ENCODE measurements around the gene MDP1.

DNA sequence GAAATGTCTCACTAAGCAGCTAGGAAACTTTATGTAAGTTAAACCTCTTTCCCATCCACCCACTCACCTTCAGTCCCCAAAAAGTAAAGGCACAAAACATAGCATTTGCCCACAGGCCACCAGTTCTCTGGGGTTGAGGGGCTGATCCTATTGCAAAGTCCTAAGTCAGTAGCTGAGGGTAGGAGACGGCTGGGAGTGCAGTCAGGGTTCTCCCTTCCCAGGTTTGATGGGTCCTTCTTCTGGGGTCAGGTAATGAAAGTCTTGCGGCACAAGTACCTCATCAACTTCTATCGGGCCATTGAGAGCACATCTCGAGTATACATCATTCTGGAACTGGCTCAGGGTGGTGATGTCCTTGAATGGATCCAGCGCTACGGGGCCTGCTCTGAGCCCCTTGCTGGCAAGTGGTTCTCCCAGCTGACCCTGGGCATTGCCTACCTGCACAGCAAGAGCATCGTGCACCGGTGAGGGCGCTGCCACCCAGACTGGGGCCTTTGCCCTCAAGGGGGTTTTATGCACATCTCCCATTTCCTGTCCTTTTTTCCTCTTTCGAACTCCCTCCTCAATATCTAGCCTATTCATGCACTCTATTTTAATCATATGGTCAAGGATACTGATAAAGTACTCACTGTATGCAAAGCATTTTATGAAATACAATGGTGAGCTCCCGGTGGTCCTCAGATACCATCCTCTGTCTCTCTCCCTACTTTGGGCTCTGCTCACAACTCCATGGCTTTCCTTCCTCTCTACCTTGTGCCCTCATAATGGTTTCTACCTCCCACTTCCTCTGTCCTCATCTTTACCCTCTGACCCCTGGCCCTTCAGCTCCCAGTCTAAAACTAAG is 9.4 kb downstream of the MDP1 start:
- no peak for TF ChIP-seq SAP30 (IDR thresholded peaks at IDR 0.05; ENCODE audit: insufficient read depth, insufficient replicate concordance, low read length)
- no peak for TF ChIP-seq BACH1 (IDR thresholded peaks at IDR 0.05; ENCODE audit: low read length)
- TF ChIP-seq ZNF274 (IDR thresholded peaks at IDR 0.05; ENCODE audit: borderline replicate concordance, extremely low read depth, low read length), result no peak
- TF ChIP-seq EZH2 (IDR thresholded peaks at IDR 0.05; ENCODE audit: low read depth, low read length, severe bottlenecking), result no peak
- no peak for TF ChIP-seq YY1 (IDR thresholded peaks at IDR 0.05; ENCODE audit: low read depth, low read length)
- no peak for TF ChIP-seq HDAC6 (IDR thresholded peaks at IDR 0.05; ENCODE audit: low read depth, low read length)
- no peak for TF ChIP-seq BRCA1 (IDR thresholded peaks at IDR 0.05; ENCODE audit: low read depth, low read length)
- TF ChIP-seq, protein P1, sequence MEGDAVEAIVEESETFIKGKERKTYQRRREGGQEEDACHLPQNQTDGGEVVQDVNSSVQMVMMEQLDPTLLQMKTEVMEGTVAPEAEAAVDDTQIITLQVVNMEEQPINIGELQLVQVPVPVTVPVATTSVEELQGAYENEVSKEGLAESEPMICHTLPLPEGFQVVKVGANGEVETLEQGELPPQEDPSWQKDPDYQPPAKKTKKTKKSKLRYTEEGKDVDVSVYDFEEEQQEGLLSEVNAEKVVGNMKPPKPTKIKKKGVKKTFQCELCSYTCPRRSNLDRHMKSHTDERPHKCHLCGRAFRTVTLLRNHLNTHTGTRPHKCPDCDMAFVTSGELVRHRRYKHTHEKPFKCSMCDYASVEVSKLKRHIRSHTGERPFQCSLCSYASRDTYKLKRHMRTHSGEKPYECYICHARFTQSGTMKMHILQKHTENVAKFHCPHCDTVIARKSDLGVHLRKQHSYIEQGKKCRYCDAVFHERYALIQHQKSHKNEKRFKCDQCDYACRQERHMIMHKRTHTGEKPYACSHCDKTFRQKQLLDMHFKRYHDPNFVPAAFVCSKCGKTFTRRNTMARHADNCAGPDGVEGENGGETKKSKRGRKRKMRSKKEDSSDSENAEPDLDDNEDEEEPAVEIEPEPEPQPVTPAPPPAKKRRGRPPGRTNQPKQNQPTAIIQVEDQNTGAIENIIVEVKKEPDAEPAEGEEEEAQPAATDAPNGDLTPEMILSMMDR (IDR thresholded peaks at IDR 0.05; ENCODE audit: control extremely low read depth in 1 of 3, insufficient read depth in 1 of 3, low read depth in 1 of 3, low read length in 3 of 3), result no peak

Measured in H1 (cell line).